Stimulated activated CD4-positive, alpha-beta T cell treated with anti-CD3 and anti-CD28 coated beads, TNF-alpha, amount 100 ng/mL, for 4 hours (primary cell): ENCODE results near the gene MTFR1L.
A peak's percentile ranks its signal among the peaks of the same experiment; 100 is the strongest.

Experiments used
- DNase-seq, 3 experiments: peaks; one replicate each; pipeline ENCODE4 v3.0.0-alpha.2; 2020; ENCODE audit warnings: low read depth in 3 of 3

Gene MTFR1L

GRCh38 chr1:25790472-25790871 is 29.3 kb upstream of the MTFR1L start:
- no peak for DNase-seq

- no peak for DNase-seq
Observed at GRCh38 chr1:25792115-25792514, 27.6 kb upstream of the MTFR1L start.

DNA sequence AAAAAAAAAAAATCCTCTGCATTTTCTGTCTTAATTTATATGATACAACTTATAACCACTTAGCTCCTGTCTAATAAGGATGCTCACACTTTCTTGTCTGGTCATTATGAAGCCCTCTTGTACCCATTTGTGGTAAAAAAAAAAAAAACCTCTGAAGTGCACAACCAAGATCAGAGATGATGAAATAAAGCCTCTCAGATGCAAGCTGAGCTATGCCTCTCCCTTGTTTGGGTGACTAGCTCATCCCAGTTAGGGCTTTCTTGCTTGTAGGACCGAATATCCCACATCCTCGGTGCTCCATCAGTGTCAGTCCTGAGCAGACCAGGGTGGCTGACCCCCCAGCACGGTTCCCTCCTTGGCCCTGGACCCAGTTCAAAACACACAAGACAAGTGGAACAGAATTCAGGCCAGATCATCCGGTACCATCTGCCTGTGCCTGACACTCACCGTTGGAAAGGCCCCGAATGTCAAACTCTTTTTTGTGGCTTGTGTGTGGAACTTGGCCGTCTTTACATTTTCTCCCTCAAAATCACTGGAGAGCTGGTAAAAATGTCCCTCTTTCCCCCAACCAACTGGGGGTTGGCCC is 26.1 kb upstream of the MTFR1L start:
- DNase-seq, result no peak

DNA sequence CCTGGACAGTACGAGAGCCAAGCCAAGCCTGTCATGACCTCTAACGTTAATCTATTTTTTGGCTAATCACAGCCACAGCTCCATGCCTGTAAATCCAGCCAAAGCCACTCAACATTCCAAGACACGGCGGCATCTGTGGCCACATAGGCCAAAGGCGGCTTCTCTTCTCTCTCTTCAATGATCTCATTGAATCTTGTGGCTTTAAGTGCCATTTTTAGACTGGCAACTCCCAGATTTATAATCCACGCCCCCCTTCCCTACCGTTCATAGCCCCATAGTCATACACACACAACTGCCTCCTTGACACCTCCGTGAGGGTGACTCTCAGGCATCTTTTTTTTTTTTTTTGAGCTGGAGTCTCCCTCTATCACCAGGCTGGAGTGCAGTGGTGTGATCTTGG is 25.4 kb upstream of the MTFR1L start:
- no peak for DNase-seq

GRCh38 chr1:25795211-25795610 is 24.5 kb upstream of the MTFR1L start:
- DNase-seq, result no peak

GRCh38 chr1:25795946-25796810 is 23.6 kb upstream of the MTFR1L start:
- DNase-seq, result no peak

- peak; percentile 69 to 77 (median 73) for DNase-seq
Observed at GRCh38 chr1:25796811-25797458, 22.8 kb upstream of the MTFR1L start.

DNA sequence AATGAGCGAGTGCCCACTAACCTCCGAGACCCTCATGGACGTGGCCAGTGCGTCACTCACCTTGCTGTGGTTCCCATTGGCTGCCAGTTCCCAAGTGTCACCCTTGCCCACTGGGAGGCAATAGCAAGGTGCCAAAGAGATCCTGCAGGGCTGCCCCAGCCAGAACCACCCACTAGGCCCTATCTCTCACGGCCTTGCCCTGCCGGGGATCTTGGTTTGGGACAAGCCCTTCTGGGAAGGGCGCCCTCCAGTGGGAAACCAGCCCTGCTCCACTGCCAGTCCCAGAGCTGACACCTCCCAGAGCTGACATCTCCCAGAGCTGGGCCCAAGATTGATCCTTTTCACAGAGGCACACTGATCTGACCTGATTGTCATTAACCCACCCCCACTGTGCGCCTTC is 21.8 kb upstream of the MTFR1L start:
- DNase-seq, result no peak

DNA sequence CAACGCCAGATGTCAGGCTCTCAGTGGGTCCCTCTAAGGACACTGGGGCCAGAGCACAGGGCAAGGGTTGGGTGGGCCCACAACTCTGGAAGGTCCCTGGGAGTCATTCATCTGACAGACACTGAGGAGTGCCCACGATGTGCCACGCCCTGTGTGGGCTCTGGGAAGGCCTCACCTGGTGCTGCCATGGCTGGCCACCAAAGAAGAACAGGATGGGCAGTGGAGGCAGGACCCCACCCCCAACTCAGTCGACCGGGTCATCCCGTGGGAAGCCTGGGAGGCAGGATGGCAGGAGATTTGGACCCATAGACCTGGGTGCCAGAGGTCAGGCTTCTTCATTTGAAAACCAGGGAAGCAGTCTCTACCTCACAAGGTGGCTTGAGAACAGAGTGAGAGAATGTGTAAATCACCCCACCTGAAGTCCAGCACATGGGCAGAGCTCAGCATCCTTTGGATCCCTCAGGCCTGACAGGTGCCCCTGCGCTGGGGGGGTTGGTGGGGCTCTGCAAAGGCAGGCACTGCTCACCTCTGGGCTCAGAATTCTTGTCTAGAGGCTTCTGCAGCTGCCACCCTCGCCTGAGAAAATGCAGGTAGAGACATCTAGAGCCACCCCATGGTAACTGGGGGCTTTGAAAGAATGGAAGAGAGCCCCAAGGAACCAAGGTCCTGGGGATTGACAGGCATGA is 20.9 kb upstream of the MTFR1L start:
- no peak for DNase-seq

DNA sequence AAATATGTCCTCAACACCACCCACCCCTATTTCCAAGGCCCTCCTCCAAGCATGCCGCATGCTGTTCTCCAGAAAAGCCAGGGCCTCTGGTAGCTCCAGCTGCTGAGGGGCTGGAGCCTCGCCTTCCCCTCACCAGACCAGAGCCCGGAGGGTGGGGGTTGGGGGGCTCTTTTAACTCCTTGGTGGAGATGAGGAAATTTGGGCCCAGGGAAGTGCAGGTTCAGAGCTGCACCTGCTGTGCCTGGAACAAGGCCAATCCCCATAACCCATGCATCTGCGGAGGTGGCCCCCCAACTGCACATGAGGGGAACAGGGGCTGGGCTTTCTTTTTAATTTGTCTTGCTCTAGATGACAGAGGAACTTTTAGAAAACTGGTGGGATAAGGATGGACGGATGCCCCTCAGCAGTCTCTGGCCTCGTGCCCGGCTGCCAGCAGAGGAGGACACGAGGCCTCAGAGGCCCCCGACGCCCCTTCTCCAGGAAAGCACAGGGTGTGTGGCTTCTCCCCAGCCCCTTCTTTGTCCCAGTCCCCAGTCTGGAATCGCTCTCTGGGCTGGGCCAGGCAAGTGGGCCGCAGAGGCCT is 20.3 kb upstream of the MTFR1L start:
- no peak for DNase-seq

GRCh38 chr1:25799935-25800702 is 19.6 kb upstream of the MTFR1L start, which contains the start of gene SELENON:
SELENON (plus strand) TSS chr1:25800193; CDS start chr1:25800231, 38 bp downstream.
- DNase-seq, result peak in 1 of 3 experiments; percentile 35

DNA sequence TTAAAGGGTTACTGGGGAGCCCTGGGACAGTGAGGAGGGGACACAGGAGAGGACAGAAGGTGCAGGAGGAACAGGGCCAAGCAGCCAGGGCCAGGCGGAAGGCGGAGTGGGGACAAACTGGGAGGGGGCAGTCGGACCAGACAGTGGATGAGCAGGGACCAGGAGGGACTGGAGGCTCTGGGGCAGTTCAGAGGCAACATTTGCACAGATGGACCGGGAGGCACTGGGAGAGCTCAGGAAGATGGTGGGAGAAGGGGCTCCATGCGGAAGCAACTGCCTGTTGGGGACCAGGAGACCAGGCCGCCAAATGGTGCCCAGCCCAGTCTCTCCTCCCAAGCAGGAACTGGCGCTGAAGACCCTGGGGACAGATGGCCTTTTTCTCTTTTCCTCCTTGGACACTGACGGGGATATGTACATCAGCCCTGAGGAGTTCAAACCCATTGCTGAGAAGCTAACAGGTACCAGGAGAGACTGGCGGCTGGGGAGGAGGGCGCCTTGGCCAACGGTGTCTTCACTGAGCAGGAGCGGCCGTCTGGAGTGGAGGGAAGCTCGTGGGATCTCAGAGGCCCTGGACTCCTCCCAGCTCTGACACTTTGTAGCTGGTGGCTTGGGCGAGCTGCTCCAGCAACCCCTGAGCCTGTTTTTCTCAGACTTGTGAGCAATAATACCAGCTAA is 18.9 kb upstream of the MTFR1L start:
- no peak for DNase-seq

- no peak for DNase-seq
Observed at GRCh38 chr1:25802915-25803314, 16.8 kb upstream of the MTFR1L start.

DNA sequence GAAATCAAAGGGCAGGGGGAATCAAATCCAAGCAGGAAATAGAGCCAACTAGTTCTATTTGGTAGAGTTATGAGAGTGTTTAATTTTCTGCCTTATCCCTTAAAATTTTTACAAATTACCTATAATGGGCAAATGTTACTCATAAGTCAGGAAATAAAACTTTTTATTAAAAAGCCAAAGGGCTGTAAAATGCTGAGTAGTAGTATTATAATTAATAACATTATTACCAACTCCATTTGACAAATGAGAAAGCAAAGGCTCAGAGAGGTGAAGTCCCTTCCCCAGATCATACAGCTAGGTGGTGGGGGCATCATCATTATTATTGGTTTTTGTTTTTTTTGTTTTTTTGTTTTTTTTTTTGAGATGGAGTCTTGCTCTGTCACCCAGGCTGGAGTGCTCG is 16.4 kb upstream of the MTFR1L start:
- no peak for DNase-seq

GRCh38 chr1:25804244-25804963 is 15.3 kb upstream of the MTFR1L start:
- DNase-seq, result no peak

DNA sequence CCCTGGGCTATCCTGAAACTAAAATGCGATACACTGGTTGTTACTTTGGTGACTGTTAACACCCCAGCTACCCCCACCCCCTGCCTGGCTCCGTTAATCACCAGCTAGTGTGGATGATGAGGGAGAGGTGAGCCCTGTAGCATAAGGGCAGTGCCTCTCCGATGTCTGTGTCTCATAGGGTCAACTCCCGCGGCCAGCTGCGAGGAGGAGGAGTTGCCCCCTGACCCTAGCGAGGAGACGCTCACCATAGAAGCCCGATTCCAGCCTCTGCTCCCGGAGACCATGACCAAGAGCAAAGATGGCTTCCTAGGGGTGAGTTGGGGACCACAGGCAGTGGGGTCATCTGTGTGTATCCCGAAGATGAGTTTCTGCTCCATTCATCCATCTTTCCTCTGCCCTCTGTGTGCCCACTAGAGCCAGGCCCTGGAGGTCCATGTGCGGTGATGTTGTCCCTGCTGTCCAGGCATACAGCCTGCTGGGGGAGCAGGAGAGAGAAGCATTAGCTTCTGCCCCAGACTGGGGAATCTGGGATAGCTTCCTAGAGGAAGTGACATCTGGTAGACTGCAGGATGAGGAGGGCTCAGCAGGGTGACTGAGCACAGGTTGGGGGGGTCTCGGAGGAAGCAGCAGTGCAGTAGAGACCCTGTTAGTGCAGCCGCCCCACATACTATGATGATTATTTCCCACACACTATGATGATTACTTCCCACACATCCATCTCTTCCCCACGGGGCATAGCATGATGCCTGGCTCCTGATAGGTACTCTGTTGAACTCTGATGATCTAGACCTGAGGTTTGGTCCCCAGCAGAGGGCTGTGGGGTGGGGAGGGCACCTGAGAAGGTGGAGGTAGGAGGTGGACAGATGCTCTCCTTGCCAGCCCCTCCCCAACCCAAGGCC is 14.5 kb upstream of the MTFR1L start:
- DNase-seq, result no peak

GRCh38 chr1:25805863-25806225 is 13.9 kb upstream of the MTFR1L start:
- no peak for DNase-seq

- no peak for DNase-seq
Observed at GRCh38 chr1:25806418-25806817, 13.3 kb upstream of the MTFR1L start.
